Coronary artery (tissue), 2 donors: ENCODE data around the gene SMIM20.
"Not testable (repeated sequence)": the region's sequence is repeated elsewhere in the genome, so short reads cannot be mapped to it uniquely, and the experiment has no call there.

ENCODE experiments used
- DNase-seq: peaks from one replicate; pipeline ENCODE4 v3.0.0-alpha.2; 2017; ENCODE audit warnings: low spot score
- H3K27ac ChIP-seq, 2 donors: fragments of 200-600 bp; sonication (generic); one replicate each; pipeline ENCODE4 v1.5.1; 2016 to 2019
- H3K4me3 ChIP-seq: fragments of 200-600 bp; sonication (generic); 2 replicates; pipeline ENCODE4 v1.5.1; 2016; ENCODE audit warnings: mild to moderate bottlenecking, moderate library complexity
- TF ChIP-seq, protein P1 (sequence below): fragments of 200-600 bp; sonication (generic); IDR thresholded peaks from one replicate; pipeline ENCODE4 v1.5.1; 2019; ENCODE audit warnings: antibody characterized with exemption

SMIM20 gene

DNA sequence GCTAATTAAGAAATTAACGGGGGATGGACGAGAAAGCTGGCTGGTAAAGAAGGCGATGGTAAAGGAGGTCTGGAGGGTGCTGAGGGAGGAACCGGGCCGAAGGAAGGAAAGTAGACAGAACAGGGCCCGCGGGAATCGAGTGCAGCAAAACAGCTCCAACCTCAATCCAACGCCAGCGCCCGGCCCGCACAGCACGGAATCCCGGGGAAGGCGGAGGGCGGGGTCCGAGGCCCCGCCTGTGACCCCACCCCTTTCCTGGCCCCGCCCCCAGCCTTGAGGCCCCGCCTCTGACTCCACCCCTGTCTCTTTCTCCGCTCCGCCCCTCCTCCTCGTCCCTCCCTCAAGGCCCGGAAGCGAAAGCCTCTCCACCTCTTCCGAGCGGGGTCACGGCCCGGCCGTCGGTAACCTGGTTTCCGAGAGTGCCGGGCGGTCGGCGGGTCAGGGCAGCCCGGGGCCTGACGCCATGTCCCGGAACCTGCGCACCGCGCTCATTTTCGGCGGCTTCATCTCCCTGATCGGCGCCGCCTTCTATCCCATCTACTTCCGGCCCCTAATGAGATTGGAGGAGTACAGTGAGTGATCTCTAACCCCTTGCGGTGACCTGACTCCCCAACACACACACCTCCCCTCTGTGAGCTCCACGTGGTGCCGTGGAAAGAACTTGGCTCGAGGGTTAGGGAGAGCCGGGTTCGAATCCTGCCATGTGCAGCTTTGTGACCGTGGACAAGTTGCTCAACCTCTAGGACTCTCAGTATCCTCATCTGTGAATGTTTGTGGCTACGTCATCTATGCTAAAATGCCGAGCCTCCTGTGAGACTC lies at the start of gene SMIM20:
SMIM20 (plus strand) TSS at position 370 of the 819 bp plus-strand sequence; CDS start at position 464, 94 bp downstream.
- DNase-seq, result peak; percentile 97
- Histone ChIP-seq H3K27ac (peak within 1 kb of the TSS; percentile 83 to 91), H3K4me3 (peak within 1 kb of the TSS; percentile 90)
- TF ChIP-seq, protein P1, sequence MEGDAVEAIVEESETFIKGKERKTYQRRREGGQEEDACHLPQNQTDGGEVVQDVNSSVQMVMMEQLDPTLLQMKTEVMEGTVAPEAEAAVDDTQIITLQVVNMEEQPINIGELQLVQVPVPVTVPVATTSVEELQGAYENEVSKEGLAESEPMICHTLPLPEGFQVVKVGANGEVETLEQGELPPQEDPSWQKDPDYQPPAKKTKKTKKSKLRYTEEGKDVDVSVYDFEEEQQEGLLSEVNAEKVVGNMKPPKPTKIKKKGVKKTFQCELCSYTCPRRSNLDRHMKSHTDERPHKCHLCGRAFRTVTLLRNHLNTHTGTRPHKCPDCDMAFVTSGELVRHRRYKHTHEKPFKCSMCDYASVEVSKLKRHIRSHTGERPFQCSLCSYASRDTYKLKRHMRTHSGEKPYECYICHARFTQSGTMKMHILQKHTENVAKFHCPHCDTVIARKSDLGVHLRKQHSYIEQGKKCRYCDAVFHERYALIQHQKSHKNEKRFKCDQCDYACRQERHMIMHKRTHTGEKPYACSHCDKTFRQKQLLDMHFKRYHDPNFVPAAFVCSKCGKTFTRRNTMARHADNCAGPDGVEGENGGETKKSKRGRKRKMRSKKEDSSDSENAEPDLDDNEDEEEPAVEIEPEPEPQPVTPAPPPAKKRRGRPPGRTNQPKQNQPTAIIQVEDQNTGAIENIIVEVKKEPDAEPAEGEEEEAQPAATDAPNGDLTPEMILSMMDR, result no peak

GRCh38 chr4:25865586-25865985 lies 48.4 kb upstream of the SMIM20 start:
- no peak for DNase-seq
- Histone ChIP-seq H3K27ac (no peak overlapping the region), H3K4me3 (no peak overlapping the region)
- TF ChIP-seq, protein P1, result no peak

- H3K4me3 ChIP-seq, DNase-seq, H3K27ac ChIP-seq: not testable (repeated sequence)
These were observed 47.6 kb upstream of the SMIM20 start for GRCh38 chr4:25866401-25866800.

- TF ChIP-seq, protein P1, result no peak
- DNase-seq, result no peak
- H3K27ac ChIP-seq, result no peak overlapping the region
- H3K4me3 ChIP-seq, result no peak overlapping the region
These were observed 46.2 kb upstream of the SMIM20 start for GRCh38 chr4:25867781-25868294.

- no peak for DNase-seq
- Histone ChIP-seq H3K4me3 (no peak overlapping the region), H3K27ac (no peak overlapping the region)
- TF ChIP-seq, protein P1, result no peak
These were observed 43.9 kb upstream of the SMIM20 start for GRCh38 chr4:25870081-25870480.

- no peak overlapping the region for H3K4me3 ChIP-seq
These were observed 41.0 kb upstream of the SMIM20 start for GRCh38 chr4:25872851-25873631.

GRCh38 chr4:25873632-25874129 lies 40.3 kb upstream of the SMIM20 start:
- TF ChIP-seq, protein P1, result no peak
- no peak for DNase-seq
- no peak overlapping the region for H3K4me3 ChIP-seq
- no peak overlapping the region for H3K27ac ChIP-seq

More at GRCh38 chr4:25872851-25873631, 41.0 kb upstream of the SMIM20 start:
- TF ChIP-seq, protein P1, result no peak
- no peak overlapping the region for H3K27ac ChIP-seq
- DNase-seq, result no peak
